ENCODE measurements around the gene FKRP.

DNA sequence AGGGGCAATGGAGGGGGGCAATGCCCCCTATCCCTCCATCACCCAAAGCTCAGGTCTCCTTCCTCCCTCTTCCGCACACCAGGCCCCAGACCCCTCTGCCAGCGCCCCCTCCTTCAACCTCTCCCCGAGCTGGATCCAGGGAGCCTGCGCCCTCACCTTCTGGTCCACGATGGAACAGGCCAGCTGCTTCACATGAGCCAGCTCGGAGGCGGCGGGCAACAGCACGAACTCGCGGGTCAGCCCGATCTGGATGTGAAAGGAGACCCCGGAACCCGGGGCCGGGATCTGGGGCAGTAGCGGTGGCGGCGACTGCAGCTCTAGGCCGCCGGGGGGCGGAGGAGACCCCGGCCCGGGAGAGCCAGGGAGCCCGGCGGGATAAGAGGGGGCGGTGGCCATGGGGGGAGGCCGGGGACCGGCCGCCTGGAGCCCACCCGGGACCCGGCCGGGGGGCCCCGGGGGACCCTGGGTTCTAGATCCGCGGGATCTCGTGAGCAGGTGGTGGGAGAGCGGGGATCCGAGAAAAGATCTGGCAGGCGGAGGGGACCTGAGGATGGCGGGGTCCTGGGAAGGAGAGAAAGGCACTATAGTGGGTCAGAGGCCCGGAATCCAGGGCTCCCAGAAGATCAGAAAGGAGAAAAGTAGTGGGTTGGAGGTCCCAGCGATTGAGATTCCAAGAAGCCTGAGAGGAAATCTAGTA, 29.7 kb upstream of the FKRP start:
- TF ChIP-seq EP300 (IDR thresholded peaks at IDR 0.05) (no peak), POLR2A (IDR thresholded peaks at IDR 0.05) (no peak)
- TF ChIP-seq, protein P1, sequence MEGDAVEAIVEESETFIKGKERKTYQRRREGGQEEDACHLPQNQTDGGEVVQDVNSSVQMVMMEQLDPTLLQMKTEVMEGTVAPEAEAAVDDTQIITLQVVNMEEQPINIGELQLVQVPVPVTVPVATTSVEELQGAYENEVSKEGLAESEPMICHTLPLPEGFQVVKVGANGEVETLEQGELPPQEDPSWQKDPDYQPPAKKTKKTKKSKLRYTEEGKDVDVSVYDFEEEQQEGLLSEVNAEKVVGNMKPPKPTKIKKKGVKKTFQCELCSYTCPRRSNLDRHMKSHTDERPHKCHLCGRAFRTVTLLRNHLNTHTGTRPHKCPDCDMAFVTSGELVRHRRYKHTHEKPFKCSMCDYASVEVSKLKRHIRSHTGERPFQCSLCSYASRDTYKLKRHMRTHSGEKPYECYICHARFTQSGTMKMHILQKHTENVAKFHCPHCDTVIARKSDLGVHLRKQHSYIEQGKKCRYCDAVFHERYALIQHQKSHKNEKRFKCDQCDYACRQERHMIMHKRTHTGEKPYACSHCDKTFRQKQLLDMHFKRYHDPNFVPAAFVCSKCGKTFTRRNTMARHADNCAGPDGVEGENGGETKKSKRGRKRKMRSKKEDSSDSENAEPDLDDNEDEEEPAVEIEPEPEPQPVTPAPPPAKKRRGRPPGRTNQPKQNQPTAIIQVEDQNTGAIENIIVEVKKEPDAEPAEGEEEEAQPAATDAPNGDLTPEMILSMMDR (IDR thresholded peaks at IDR 0.05) = no peak
